Mesenteric fat pad (tissue), 1 donor: ENCODE results near the gene KIF21A. TPM values are rescaled to one million over a fixed set of nuclear protein-coding genes. Genes with fewer than 3 reads are reported as not detected.

Source experiments
- DNase-seq: peaks from one replicate; pipeline ENCODE4 v3.0.0-alpha.2; 2020; ENCODE audit warnings: low spot score
- total RNA-seq: library from RNA; stranded (reverse); fragmentation: NEBNext Ultra II Directional; extraction: Animal tissue kit (Norgen Biotek cat#: 25700); gene quantifications from one replicate; pipeline ENCODE4 v1.2.1, GENCODE V29; 2021
- donor health status: DM: yes; HTN: yes; CAD: no.

KIF21A gene
- total RNA-seq, 1 donor from 2014 or later, result 19.3 TPM

GRCh38 chr12:39292125-39292630 lies 150.7 kb downstream of the KIF21A start:
- no peak for DNase-seq

- no peak for DNase-seq
These were observed 155.1 kb downstream of the KIF21A start for GRCh38 chr12:39287817-39288216.

DNA sequence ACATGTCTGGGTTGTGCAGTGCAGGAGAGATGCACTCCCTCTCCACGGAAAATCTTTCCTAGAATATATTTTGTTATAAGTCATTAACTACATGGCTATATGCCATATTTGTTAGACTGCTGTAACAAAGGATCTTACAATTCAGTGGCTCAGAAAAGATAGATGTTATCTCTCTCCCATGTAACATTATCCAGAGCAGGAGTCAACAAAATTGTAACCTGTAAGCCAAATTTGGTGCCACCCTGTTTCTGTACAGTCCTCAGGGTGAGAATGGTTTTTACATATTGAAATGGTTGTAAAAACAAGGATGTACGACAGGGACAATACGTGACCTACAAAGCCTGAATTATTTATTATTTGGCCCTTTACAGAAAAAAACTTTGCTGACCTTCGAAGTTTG lies 155.5 kb downstream of the KIF21A start:
- DNase-seq, result no peak

GRCh38 chr12:39278426-39278825 lies 164.5 kb downstream of the KIF21A start:
- DNase-seq, result no peak

DNA sequence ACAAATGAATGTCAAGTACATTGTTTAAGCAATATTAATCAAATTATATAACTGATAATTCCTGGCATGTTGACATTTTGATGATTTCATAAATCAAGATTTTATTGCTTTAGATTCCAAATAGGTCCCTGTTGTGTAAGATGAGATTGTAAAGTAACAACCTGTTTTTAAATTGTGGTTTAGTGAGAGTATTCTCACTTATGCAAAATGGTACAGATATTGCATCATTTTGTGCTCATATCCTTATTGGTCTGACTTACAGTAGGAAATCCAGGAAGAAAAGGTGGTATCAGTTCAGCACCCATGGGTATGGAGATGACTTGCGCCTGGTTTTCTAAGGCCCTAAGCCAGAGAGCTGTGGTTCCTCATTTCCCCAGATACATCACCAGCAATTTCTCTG lies 165.5 kb downstream of the KIF21A start:
- DNase-seq, result no peak

DNA sequence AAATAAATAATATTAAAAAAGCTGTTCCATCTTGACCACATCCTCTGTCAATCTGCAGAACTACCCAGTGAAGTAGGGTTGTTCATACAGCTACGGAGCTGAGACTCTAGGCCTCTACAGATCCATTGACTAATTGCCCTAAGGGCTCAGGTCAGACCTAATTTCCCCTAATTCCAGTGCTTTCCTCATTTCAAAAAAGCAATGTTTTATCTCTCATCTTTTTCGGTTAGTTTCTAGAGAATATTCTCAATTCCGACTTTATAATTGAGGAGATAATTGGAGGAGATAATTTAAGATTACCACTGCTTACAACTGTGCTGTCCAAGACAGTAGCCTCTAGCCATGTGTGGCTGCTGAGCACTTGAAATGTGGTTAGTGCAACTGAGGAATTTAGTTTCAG lies 167.1 kb downstream of the KIF21A start:
- no peak for DNase-seq

DNA sequence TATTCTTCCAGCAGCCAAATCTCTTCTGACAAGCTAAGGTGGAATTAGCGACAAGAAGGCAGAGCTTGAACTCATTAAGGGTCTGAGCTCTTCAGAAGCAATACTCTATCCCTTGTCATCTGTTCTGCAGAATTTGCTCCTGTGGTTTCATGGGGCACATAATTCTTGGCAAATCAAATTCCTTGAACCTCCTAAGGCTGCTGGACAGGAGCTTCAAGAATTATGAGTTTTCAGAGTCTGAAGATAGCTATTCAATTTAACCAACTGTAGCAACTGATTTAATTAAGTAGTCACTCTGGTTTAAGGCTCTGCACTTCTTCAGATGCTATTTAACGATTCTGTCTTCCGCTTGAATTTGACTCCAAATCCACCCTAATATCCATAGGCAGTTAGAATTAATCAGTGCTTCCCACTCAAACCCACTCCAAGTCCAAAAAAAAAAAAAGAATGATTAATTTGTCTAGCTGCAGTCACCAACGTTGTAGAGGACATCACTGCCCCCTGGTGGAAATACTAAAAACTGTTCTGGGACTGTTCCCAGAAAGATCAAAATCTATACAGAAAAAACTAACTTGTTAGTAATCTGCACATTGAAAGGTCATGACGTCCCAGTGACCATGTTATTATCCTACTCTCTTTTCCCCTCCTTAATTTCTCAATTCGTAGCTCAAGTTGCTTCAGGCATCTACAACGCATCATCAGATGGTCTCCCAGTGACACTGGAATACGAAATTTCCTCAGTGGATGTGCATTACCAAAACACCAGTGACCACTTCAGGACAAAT lies 169.9 kb downstream of the KIF21A start:
- no peak for DNase-seq

DNA sequence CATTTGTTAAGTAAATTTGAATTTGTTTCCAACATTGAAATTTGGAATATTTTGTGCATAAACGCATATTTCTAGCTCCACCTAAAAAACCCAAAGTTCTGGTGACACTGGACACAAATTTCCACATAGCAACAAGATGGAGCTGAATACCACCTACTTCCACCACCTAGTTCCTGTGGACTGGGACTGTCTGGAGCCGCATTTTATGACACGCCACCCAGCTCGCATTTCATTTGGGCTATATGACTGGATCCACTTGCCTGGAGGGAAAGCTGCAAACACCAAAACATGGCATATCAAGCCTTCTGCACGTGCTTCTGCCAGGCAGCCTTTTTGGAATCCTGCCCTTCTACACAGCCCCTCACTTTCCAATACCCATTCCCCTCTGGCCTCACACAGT lies 173.4 kb downstream of the KIF21A start:
- no peak for DNase-seq

DNA sequence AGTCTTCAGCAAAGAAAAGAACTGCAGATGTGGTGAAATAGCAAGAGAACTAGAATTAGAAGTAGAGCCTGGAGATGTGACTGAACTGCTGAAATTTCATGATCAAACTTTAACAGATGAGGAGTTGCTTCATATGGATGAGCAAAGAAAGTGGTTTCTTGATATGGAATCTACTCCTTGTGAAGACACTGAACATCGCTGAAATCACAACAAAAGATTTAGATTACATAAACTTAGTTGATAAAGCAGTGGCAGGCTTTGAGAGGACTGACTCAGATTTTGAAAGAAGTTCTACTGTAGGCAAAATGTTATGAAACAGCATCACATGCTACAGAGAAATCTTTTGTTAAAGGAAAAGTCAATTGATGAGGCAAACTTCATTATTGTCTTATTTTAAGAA lies 175.0 kb downstream of the KIF21A start:
- DNase-seq, result no peak

DNA sequence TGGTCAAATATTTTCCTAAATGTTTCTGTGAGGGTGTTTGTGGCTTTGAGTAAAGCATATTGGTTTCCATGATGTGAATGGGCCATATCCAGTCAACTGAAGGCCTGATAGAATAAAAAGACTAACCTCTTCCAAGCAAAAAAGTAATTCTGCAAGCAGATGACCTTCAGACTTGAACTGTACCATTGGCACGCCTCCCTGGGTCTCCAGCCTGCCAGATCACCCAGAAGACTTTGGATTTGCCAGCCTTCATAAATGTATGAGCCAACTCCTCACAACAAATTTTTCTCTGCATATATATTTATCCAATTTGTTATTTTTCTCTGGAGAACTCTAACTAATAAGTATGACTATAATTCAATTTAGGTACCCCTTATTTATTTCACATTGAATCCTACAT lies 190.3 kb downstream of the KIF21A start:
- DNase-seq, result no peak

Other genes starting within 250 kb of the KIF21A start
- gene ABCD2, start 176.7 kb upstream of the KIF21A start, total RNA-seq, result 26.0 TPM